GM19035 (cell line): ENCODE measurements around the gene PRKN.

Experiments
- ATAC-seq: cut with Tn5 transposase; IDR thresholded peaks from one replicate; pipeline ENCODE4 v1.9.1; 2021; ENCODE audit not compliant: unreplicated experiment

Gene PRKN

GRCh38 chr6:162260027-162260426, 467.5 kb downstream of the PRKN start:
- no peak for ATAC-seq

- ATAC-seq: no peak
Measured at GRCh38 chr6:162258647-162259046, 468.9 kb downstream of the PRKN start.

- no peak for ATAC-seq
Measured at GRCh38 chr6:162256361-162256760, 471.2 kb downstream of the PRKN start.

- ATAC-seq: no peak
Measured at GRCh38 chr6:162251257-162251656, 476.3 kb downstream of the PRKN start.

DNA sequence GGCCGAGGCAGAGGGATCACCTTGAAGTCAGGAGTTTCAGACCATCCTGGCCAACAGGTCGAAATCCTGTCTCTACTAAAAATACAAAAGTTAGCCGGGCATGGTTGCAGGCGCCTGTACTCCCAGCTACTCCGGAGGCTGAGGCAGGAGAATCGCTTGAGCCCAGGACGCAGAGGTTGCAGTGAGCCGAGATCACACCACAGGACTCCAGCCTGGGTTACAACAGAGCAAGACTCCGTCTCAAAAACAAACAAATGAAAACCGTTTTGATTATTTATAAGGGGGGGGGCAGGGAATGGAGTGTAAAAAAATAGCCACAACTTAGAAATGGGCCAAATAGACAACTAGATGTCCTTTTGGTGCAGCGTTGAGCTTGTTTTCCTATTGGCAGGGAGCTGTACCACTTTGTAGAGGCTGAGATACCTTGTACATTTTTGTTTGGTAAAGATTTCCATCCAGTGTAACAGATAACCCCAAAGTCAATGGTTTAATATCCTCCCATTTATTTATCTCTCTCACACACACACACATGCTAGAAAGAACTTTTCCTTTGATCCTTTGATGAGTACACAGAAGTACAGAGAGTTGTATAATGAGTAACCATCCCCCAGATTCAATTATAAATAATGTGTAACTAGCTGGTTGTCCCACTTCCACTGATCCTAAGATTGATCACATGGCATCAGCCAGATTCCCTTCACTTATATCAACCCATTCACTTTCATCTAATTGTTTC, 477.5 kb downstream of the PRKN start:
- no peak for ATAC-seq

DNA sequence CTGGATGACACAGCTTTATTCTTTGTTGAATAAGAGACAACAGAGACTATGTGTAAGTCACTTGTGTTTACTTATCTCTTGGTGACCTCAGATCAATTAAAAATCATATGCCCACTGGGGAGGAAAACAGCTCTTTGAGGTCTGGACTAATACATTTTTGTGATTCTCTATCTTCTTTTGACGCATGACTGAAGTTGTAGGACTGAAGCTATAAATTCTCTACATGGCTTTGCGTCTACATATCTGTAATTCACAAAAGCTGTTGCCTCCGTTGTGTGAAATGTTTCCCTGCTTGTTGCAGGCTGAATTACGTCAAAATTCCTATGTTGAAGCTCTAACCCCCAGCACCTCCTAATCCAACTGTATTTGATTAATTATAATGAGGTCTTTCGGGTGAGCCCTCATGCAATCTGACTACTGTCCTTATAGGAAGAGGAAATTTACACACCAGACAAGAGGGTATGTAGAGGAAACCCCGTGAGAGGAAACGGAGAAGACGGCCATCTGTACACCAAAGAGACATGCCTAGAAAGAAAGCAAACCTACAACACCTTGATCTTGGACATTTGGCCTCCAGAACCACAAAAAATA, 481.6 kb downstream of the PRKN start:
- no peak for ATAC-seq

DNA sequence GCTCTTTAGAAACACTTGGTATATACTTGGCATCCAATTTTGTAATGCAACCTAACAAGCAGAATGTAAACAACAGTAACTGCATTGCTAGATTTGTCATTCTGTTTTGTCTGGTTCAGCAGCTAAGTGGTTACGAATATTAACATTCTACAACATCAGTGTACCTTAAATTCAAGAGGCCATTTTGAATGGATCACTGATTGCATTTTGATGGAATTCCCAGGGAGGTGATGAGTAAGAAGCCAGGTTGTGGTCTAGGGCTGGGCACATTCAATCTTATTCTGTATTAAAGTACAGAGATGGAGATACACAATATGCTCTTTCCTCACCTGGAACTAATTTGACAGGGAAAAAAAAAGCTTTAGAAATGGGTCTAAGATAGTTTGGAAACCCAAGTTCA, 483.5 kb downstream of the PRKN start:
- ATAC-seq: no peak

DNA sequence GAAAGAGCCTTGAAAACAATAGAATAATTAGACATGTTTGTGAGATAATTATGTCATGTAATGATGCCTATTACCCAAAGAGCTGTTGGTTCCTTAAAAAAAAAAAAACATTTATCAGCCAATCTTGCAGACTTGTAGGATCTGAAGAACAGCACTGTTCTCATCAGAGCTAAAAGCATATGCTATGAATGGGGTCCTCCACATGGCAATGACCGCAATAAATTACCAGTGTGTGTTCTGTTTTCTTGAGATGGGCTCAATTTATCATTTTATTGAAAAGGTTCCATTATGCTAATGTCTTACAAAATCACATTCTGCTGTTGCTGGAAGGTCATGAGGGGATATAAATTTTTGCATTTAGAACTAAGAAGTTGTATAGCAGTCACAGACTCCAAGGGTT, 484.7 kb downstream of the PRKN start:
- ATAC-seq: no peak

- ATAC-seq: no peak
Measured at GRCh38 chr6:162239330-162239729, 488.2 kb downstream of the PRKN start.

DNA sequence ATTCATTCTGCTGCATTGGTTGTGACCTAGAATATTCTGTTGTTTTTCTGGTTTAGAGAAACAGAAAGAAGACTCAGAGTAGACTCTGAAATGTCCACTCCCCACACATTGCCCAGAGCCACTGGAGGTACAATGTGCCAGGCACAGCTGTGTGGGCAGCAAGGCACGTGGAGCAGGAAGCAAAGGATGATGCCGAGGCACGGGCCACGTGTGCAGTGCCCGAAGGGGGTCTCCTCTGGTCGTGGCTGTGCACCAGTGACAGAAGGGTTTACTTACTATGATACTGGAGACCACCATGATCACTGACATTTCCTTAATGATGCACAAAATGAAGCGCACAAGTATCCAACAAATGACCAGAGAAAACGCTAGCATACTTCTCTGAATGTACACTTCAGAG, 488.9 kb downstream of the PRKN start:
- ATAC-seq: no peak

GRCh38 chr6:162237331-162237730, 490.2 kb downstream of the PRKN start:
- no peak for ATAC-seq

DNA sequence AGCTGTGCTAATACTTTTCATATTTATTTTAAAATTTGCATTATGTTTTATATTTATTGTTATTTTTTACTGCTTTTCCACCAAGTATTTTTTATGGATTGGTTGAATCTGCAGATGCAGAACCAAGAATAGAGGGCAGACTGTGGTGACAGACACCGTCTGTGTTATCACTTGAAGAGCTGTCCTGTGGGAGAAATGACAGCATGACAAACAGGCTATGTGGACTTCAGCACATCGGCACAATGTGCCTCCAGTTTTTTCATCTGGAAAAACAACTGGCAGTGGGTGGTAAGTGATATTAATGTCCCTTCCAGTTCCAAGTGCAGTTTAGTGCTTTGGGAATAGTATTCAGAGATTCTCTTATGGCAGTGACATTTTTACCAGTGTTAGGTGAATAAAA, 492.9 kb downstream of the PRKN start:
- ATAC-seq: no peak

GRCh38 chr6:162230147-162230752, 497.3 kb downstream of the PRKN start:
- no peak for ATAC-seq

DNA sequence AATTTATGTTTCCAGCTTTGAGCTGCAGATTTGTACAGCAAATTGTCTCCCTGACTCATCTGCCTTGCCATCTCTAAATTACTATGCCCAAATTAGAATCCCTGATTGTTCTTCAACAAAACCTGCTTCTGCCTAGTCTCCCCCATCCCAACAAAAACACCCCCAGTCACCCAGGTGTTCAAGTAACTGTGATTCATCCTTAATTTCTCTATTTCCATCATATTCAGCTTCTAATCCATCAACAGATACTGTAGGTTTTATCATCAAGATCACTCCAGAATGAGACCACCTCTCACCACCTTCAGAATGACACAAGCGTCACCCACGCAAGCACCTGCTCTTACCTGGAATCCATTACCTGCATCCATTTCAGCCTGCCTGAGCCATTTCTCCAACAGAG, 498.5 kb downstream of the PRKN start:
- ATAC-seq: no peak

GRCh38 chr6:162226803-162227202, 500.8 kb downstream of the PRKN start:
- ATAC-seq: no peak

- no peak for ATAC-seq
Measured at GRCh38 chr6:162222521-162222920, 505.0 kb downstream of the PRKN start.

DNA sequence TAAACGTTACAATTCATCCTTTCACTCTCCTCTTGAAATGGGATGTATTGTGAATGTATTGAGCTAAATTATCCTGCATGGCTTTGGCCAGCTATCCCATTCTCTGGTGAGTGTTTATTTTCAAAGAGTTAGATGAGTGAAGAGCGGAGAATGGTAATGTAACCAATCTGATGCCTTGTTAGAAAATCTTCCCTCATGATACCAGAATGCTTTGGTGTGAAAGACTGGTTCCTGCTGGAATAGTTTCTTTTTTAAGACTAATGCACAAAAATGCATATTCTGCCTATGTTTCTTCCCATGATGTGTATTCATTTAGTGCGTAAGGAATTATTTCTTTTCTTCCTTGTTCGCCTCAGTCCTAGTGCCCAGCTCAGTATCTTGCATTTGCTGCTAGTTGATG, 506.7 kb downstream of the PRKN start:
- no peak for ATAC-seq

DNA sequence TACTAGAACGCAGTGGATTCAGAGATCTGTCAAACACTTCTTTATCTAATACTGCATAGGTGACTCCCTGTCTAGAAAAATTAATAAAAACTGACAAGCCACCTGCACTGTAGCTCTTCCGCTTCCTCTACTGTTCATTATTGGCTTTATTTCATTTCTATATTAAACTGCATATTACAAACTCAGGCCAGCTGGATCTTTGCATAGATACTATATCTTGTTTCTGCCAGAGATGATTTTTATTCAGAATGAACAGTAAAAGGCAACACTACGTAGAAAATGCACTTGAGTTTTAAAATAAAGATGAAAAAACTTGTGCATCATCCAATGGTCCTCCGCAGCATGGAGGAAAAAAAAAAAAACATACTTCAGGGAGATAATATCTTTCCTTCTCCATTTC, 508.3 kb downstream of the PRKN start:
- ATAC-seq: no peak

GRCh38 chr6:162217811-162218493, 509.6 kb downstream of the PRKN start:
- ATAC-seq: no peak

GRCh38 chr6:162217058-162217457, 510.5 kb downstream of the PRKN start:
- no peak for ATAC-seq

GRCh38 chr6:162211777-162212176, 515.8 kb downstream of the PRKN start:
- ATAC-seq: no peak

DNA sequence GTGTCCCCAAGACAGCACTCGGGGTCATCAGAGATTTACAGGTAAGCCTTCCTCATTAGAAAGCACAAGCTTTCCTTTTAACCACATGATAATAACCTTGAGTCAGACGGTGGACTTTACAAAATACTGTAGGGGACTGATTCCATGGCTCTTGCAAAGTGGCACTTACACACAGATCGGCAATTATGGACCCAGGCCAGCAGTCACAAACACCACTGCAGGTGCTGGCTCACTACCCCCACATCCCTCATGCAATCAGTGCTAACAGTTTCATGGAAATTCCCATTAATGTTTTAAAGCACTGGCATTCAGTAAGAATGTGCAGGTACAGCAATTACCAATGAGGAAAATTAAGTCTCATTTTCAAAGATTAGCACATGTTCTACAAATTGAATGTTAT, 516.5 kb downstream of the PRKN start:
- ATAC-seq: no peak
